GM21367 (cell line): ENCODE measurements around the gene PDIA5.
"Not testable (repeated sequence)": the region's sequence is repeated elsewhere in the genome, so short reads cannot be mapped to it uniquely, and the experiment has no call there.

Experiments
- ATAC-seq: cut with Tn5 transposase; IDR thresholded peaks from one replicate; pipeline ENCODE4 v1.9.1; 2021; ENCODE audit not compliant: unreplicated experiment

The PDIA5 gene

DNA sequence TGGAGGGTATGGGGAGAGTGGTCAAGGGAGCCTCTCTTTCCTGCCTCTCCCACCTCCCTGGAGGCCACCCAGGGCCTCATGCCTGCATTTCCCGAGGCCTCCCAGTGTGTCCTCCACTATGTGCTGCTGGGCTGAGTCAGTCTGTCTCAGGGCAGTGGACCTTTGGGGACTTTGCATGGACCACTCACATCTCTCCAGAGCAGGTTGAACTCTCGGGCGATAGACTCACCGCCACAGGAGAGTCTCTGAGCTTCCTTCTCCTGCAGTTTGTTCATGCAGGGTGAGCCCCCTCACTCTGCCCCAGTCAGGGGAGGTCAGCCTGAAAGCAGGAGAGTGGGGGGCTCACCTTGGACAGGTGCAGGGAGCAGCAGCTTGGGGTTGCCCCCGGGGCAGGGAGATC lies 74.5 kb downstream of the PDIA5 start:
- ATAC-seq, result no peak

DNA sequence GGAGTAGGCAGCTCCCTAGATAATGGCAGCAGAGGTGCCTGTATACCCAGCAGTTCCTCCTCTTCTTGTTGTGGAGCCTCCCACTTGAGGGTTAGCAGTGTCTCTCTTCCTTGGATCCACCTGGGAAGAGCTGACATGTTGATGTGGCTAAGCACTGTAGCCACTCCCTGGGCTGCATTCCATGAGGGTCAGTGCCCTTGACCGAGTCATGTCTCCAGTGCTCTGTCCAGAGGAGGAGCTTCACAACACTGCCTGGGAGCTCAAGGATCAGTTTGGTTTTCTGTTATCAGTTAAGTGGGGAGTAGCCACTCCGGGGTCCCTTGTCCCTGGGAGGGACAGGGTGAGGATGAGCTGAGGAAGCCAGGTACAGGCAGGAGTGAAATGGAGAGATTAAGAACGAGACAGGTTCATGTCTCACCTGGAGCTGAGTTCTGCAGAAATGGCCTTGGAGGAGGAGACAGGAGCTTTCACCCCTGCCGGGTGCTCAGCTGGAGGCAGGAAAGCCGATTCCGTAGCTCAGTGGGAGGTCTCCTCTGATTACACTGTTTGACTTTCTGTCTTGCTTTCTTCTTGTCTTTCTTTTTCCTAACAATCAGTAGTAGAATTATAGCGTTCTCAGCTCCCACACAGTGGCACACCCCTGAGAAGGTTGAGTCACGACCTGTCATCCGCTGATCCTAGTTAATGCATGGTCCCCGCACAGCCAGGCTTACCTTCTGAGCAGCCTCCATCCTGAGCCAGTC lies 77.0 kb downstream of the PDIA5 start:
- ATAC-seq, result no peak

DNA sequence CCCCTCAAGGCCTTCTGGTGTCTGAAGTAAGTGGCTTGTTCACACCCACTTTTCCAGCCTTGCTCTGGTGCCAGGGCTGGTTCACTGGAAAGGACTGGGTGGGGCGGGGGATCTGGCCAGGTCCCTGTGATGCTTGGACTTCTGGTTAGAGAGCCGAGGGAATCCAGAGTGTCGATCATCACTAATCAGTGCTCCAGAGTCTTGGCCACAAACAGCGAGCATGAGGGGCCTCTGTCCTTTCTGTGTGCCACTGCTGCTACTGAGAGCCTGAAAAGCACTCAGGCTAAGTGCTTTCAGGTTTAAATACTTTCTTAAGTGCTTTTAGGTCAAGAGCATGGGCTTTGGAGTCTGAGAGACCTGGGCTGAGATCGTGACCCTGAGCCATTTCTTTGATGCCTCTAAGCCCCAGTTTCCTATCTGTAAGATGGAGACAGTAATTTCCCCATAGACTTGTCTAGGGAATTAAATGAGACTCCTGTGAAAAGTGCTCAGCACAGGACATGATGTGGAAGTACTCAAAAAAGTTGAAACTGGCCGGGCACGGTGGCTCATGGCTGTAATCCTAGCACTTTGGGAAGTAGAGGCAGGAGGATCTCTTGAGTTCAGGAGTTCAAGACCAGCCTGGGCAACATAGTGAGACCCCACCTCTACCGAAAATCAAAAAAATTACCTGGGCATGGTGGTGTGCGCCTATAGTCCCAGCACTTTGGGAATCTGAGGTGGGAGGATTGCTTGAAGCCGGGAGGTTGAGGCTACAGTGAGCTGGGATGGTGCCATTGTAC lies 81.1 kb downstream of the PDIA5 start:
- ATAC-seq, result no peak

DNA sequence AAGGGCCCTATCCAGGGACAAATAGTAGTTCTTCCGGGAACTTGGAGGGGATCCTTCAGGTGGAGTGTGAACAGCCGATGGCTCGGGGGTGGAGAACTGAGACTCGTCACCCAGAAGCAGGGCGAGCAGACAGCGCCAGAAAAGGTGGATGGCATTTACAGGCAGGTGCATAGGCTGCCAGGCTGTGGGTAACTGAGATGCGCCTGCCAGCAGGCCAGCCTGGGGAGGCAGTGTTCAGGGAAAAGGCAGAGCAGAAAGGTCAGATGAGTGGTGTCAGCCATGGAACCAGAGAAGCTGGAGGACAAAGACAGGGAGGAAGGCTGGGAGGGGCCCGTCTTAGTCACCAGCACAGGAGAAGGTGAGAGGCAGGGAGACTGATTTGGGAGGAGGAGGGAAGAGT lies 81.9 kb downstream of the PDIA5 start:
- ATAC-seq, result no peak

DNA sequence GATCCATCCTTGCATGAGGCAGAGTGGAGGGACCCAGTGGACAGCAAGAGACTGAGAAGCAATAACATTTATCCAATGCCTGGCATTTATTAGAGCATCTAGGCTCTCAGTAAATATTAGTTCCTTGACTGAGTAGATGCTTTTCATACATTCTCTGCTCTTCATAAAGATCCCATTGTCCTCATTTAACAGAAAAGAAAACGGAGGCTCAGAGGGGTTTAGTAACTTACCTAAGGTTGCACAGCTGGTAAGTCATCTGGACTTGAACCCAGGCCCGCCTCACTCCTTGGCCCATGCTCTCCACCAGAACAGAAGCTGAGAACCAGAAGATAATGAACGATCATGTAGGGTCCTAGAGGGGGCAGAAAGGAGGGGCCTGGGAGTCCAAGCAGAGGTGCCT lies 82.7 kb downstream of the PDIA5 start:
- no peak for ATAC-seq

DNA sequence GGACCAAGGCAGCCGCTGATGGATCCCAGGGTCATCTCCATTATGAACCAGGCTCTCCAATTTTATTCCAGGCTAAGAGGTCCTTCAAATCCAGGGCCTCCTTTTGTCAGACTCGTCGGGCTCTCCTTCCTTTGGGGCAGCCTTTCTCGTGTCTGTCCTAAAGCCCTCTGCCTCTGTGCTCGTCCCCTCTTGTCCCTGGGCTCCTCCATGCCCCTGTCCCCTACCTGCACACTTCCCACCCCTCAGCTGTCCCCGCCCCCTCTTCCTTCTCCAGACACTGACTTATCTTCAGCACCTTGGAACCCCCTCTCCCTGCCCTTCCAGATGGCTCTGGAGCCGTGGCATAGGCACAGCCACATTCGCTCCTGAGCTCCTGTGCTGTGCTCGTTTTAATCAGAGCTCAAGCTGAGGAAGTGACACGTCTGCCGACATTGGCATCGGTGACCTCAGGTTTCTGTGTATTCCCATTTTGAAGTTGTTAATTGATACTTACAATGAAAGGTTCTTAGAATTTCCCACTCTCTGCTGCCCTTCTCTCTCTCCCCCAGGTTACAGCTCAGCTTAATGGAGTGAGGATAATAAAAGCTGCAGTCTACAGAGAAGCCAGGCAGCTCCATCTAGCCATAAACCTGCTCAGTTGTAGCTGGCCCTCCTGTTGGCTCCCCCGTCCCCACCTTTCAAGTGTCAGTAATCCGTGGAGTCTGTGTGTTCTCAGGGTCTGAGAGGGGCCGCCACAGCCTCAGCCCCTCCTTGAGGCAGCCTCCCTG lies 83.8 kb downstream of the PDIA5 start:
- ATAC-seq, result no peak

DNA sequence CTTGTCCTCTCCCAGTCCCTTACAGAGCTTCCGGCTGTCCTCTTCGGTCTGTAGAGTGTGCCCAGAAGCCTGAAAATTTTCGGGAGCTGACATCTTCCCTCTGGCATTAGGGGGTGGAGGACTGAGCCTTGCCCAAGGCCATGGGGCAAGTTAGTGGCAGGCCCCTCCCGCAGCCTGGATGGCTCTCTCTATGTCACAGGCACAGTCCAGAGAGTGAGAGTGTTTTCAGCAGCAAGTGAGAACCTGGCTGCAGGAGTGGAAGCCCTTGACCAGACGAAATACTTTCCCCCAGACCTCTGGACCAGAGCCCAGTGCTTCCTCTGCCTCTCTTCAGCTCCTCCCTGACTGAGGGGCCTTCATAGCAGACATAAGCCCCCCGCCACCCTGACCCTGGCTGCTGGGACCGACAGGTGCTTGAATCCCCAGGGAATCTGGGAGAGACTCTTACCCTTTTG lies 84.5 kb downstream of the PDIA5 start:
- ATAC-seq, result no peak

DNA sequence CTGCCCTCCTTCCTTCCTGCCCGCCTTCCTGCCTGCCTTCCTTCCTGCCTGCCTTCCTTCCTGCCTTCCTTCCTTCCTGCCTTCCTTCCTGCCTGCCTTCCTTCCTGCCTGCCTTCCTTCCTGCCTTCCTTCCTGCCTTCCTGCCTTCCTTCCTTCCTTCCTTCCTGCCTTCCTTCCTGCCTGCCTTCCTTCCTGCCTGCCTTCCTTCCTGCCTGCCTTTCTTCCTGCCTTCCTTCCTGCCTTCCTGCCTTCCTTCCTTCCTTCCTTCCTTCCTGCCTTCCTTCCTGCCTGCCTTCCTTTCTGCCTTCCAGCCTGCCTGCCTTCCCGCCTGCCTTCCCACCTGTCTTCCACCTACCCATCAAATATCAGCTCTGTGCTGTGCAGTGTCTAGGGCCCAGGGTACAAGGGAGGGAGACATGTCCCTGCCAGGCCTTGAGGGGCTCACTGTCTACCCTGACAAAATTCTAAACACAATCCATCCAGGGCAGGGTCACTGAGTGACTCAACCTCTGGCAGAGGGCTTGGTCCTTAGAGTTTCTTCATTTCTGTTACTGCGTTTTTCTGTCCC lies 85.1 kb downstream of the PDIA5 start:
- not testable (repeated sequence) for ATAC-seq

DNA sequence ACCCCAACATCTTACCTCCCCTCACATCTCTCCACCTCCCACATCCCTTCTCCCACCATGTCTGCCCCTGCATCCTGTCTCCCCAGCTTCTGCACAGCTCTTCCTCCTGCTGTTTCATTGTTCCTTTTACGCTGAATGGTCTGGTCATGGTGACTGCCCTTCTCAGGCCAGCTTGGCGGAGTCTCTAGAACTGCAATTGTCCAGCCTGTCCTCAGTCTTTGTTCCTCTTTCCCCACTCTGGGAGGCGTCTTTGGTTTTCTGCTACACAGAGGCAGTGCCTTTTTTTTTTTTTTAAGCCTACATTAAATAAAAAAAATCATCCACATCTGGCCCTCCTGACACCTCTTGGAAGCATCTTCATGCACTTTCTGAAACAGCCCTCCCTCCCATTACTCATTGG lies 85.9 kb downstream of the PDIA5 start:
- no peak for ATAC-seq

DNA sequence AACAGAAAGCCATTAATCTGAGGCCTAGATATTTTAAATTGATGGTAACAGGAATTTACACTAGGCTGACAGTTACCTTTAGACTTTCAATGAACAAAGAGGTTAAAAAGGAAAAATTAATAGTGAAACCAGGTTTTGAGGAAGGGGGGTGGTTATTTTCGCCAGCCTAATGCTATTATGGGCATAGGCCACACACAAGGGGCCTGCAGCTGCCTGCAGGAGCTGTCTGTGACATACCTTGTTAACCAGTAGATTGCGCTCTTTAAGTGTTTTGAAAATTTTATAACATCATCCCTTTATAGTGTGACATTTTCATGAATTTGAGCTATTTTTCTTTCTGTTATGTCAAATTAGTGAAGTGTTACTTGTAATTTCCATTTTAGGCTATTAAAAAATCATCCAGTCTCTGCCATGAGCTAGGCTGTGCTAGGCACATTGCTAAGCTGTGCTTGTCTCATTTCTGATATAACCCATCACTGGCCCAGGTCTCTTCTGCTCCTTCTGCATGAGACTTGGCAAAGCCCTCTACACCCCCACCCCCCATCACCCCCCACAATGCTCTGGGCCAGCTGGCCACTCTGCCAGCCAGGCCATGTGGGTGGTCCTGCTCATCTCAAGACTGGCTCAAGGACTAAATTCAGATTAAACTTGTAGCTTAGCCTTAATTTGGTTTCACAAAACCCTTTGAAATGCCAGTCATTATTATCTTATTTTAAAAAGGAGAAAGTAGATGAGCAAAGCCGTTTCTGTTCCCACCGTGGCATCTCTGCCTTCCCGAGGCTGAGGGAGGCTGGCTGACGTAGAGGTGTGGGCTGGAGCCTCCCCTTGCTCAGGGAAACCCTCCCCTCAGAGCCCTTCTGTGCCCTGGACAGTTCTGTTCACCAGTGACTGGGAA lies 86.5 kb downstream of the PDIA5 start:
- no peak for ATAC-seq

DNA sequence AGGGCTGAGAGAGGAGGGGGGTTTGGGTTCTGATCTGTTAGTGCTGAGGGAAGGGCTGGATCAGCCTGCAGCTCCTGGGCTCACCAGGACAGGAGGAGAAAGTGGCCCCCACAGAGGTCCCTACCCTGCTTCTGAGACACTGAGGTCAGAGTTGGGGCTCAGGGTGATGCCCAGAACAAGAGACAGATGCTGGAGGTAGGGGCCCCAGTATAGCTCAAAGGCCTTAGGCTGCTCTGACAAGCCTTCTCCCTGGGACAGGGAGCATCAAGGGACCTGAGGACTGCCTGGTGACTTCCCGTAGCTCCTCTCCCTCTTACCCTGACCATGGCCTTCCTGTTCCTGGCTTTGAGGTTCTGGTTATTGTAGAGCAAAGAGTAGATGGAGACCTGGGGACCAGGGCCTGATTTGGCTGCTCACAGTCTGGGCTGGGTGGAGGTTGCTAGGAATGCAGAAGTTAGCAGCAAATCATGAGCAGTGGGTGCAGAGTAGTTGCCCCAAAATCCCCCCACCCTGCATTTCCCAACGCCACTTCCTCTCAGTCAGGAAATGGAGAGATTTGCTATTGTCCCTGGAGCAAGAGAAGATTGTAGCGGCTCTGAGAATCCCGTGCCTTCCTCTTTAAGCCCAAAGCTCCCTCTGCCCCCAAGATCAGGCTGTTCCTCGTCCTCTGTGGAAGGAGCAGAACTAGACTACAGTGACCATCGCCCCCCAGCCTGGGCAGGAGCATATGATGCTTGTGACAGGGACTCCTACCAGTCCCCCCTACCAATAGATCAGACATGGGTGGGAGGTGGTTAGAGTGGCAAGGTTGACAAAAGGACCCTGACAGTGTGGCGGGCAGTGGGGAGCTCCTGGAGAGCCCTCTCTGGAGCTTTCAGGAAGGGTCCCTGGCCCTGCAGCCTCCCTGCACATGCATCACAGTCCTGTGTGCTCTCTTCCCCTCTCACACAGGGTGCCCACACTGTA lies 87.5 kb downstream of the PDIA5 start:
- no peak for ATAC-seq

DNA sequence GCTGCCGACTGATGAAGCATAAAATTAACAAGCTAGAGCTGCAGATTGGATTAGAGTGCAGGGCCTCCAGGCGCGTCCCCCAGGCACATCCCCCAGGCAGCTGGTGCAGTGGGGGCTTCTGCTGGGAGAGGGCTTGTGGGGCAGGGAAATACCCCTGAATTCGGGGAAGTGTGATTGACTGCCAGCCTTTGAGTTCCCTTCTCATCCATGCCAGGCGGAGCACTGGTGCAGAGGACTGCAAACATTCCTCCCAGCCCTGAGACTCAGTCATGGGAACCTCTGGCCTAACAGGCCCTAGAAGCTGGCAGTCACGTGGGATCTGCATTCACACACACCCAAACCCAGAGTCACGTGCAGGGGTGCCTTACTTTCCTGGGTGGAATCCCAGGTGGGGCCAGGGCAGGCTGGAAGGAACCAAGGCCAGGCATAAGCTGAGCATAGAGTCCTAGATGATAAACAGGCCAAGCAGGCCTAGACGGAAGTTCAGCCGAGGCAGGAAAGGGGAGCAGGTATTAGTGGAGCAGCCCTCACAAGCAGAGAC lies 88.7 kb downstream of the PDIA5 start:
- ATAC-seq, result no peak

DNA sequence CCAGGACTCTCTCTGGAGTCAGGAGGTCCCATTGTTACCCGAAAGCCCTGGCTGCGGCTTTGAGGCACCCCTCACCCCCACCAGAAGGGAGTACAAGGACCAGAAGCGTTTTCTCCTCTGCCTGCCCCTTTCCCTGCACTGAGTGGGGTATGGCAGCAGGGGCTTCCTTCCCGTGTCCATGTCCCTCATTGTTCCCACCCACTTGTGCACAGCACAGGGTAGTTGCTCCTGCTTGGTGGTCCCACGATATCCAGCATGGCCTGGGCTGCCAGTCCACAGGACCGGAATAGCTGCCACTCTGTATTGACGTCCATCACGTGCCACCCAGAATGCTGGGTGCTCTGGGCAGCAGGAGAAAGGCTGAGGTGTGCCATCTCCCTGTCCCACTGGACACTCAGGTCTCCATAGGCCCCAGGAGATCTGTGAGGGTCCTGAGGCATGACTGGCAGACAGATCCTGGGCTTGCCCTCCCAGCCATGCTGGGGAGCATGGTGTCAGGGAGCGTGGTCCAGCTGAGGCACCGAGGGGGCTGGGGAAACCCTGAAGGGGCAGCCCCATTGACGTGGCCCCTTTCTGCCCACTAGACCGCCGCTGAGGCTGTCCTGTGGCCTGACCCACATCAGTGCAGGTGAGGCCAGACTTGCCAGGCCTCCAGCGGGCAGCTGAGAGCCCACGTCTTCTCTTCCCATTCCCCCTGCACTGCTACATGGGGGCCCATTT lies 89.6 kb downstream of the PDIA5 start:
- no peak for ATAC-seq

DNA sequence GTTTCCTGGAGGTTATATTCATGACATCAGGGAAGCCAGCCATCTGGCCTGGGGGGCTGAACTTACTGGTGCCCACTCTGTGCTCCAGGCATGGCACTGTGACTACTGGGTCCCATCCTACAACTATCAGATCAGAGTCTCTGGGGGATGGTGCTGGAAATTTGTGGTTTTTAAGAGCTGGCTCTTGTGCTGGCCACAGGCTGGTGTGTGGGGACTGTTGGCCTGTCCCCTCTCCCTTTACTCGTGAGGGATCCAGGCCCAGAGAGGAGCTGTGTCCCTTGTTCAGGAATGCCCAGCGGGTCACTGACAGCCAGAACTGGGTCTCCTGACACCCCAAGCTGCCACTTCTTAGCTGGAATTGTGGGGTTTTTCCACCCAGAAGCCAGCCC lies 90.4 kb downstream of the PDIA5 start:
- no peak for ATAC-seq

DNA sequence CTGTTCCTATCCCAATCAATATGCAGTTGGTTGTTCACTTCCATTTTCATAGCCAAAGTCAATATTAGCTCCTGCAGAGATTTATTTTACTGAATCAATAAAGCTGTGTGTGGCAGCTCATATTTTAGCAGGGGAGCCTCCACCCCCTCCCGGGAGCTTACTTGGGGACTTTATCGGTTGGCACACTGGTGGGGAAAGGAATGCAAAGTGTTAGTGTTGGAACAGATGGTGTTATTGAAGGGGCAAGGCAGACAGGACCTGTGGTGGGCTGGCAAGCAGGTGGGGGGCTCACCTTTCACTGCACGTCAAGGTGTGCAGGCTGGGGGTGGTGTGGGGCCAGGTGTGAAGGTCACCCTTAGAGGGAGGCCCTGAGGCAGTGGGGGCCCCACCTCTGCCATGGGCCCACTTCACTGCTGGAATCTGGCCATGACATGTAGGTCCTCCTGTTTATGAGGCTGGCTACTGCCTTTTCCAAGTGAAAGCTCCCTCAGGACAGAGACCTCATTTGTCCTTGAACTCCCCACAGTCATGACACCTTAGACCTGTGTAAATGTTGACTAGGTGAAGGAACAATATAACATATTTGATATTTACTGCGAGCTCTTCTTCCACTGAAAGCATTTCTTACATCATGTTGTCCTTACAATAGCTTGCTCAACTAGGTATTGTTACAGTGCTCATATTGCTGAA lies 90.9 kb downstream of the PDIA5 start:
- no peak for ATAC-seq

DNA sequence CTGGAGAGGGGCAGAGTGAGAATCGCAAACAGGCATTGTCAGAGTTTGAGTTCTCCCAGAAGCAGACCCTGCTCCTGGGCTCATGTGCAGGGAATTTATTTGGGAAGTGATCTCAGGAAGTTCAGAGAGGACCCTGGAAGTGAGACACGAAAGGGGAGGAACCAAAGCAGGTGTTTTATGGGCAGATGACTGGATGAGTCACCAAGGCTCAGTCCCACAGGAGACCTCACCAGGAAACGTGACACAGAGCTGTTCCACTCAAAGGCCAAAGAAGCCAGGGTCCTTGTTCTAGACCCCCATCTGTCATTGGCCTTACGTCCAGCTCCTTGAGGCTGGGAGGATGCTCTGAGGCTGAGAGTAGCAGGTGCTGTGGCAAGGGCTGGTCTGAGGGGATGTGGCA lies 91.5 kb downstream of the PDIA5 start:
- no peak for ATAC-seq

DNA sequence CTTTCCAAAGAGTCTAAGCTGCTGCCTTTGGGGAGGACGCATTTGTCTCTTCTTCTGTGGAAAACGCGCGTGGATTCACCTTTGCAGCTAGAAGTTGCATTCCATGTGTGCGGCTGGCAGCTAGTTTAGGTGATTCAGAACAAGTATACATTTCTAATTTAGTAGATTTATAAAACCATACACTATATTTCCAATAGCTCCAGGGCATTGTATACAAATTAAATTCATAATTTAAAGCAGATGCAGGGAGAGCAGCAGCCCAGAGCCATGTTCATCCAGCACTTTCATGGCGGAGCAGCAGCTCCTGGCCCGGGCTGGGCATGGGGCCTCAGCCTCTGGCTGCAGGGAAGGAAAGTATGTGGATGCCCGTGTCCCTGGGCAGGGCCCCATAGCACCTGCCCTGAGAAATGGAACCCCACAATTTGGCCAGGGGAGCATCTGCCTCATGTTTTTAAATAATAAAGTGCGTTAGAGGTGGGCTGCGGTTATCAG lies 92.1 kb downstream of the PDIA5 start:
- ATAC-seq, result no peak
